GM21737 (cell line): ENCODE measurements around the gene RRP1.

ENCODE experiments used
- ATAC-seq: cut with Tn5 transposase; IDR thresholded peaks from one replicate; pipeline ENCODE4 v1.9.1; 2021; ENCODE audit warnings: mild to moderate bottlenecking, moderate library complexity; ENCODE audit not compliant: unreplicated experiment

Gene RRP1

GRCh38 chr21:43758811-43759210 lies 30.6 kb upstream of the RRP1 start:
- ATAC-seq, result no peak

GRCh38 chr21:43759651-43760050 lies 29.7 kb upstream of the RRP1 start:
- ATAC-seq, result no peak

- no peak for ATAC-seq
Observed at GRCh38 chr21:43760391-43760958, 28.9 kb upstream of the RRP1 start.

DNA sequence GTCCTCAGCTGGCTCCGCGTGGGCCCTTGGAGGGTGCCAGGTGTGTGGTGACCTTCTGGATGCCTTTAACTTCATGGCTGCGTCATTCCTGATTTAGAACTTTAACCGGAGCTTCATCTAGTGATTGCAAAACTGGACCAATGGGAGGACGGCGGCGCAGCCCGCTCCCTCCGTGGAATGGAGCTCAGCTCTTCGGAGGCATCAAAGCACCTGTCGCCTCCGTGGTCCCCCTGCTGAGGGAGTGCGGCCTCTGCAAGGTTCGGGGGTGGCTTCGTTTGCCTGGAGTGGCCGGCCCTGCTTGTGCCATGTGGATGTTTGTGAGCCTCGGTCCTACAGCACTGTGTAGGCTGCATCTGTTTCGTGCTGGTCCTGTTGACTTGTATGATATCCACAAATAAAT lies 27.5 kb upstream of the RRP1 start:
- no peak for ATAC-seq

DNA sequence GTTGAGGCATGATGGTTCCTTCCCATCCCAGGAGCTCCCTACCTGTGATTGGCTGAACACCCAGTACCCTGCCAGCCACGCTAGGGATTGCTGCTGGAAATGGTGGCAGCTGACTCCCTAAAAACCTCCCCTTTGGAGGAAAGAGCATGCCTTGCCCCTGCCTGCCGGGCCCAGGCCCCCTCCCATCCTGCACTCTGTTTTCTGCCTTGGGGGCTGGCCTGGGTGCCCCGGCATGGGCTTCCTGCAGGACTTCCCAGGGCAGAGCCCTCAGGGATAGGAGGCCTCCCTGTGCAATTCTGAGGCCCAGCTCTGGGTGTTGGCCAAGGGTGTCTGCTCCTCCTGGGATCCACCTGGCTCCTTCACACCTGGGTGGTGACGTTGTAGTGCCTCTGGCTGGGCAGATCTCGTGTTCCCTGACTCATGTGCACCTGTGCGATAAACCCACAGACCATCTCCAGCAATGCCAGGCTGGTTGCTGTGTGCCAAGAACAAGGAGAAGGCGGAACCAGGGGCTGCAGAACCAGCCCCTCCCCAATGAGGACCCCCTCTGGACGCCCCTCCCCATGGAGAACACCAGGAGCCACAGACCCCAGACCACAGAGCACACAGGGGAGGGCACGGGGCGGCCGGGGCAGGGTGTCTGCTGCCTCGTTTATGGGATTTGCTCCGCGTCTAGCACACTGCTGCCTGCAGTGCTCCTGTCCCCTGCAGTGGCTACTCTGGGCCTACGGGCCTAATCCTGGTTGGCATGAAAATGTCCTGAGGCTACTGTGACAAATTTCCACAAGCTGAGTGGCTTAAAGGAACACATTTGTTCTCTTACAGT lies 26.9 kb upstream of the RRP1 start:
- ATAC-seq, result no peak

DNA sequence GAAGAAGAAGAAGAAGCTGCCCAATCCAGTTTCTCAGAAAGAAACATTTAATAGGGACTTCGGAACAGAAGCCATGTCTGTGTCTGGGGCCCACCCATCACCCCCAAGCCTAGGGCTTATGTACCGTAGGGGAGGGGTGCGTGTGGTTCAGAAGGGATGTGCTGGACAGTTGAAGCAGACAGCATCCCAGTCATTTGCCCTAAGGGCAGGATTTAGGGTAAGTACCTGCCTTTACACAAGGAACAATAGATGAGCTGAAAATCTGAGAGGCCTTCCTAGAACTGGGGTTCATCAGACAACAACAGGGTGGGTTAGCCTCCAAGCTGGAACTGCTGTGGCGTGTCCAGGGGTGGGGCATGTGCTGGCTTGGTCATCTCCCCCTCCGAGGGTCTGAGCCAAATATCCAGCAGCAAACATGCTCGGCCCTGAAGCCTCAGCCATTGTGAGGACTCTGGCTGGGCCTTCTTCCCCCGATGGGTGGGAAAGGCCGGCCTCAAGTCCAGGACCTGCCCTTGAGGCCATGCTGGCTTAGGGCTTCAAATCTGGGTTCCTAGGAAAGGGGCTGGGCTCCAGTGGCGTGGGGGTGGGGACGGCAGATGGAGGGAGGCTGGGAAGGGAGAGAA lies 25.4 kb upstream of the RRP1 start:
- ATAC-seq, result no peak

DNA sequence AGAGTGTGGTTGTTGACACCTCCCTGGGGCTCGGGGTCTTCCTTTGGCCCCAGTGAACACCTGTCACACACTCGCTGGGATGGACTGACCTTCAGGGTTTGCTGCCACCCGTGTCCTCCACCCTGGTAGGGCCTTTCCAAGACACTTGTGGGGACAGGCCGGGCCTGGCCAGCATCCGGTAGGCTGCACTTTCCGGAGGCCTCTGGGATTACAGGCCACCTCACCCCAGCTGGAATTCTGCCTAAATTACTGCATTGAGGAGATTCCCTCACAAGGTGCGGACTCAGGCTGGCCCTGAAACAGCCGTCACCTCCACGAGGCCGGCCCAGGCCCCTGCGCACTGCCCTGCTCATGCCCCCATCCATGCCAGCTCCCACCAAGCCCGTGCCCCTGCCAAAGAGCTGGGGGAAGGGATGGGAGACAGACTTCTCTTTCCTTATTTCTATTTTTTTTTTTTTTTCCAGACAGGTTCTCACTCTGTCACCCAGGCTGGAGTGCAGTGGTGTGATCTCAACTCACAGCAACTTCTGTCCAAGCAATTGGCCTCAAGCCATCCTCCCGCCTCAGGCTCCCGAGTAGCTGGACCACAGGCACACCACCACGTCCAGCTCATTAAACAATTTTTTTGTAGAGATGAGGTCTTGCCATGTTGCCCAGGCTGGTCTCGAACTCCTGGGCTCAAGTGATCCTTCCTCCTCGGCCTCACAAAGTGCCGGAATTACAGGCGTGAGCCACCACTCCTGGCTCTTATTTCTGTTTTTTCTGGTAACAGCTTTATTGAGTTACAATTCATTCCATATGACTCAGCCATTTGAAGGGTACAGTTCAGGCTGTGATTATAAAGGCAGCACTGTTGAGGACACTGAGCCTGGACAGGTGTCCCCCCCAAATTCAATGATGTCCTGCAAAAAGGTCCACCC lies 24.5 kb upstream of the RRP1 start:
- ATAC-seq, result no peak

GRCh38 chr21:43766734-43767497 lies 22.5 kb upstream of the RRP1 start:
- ATAC-seq, result no peak

- no peak for ATAC-seq
Observed at GRCh38 chr21:43767498-43767983, 21.8 kb upstream of the RRP1 start.

- no peak for ATAC-seq
Observed at GRCh38 chr21:43767984-43768867, 21.2 kb upstream of the RRP1 start.

GRCh38 chr21:43768868-43769167 lies 20.6 kb upstream of the RRP1 start:
- no peak for ATAC-seq

DNA sequence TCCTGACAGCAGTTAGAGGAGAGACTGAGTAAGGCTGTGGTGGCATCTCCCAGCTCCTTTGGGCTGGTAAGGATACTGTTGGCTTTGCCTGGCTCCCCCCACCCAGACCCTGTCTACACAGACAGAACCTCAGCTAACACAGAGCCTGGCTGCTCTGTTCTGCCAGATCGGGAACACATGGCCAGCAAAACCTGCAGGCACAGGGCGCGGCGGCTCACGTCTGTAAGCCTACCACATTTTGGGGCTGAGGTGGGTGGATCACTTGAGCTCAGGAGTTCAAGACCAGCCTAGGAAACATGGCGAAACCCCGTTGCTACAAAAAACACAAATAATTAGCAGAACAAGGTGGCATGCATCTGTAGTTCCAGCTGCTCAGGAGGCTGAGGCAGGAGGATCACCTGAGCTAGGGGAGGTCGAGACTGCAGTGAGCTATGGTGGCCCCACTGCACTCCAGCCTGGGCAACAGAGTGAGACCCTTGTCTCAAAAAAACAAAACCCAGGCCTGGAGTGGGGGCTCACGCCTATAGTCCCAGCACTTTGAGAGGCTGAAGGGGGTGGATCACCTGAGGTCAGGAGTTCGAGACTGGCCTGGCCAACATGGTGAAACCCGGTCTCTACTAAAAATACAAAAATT lies 19.9 kb upstream of the RRP1 start:
- ATAC-seq, result no peak

- no peak for ATAC-seq
Observed at GRCh38 chr21:43770066-43770655, 19.2 kb upstream of the RRP1 start.

DNA sequence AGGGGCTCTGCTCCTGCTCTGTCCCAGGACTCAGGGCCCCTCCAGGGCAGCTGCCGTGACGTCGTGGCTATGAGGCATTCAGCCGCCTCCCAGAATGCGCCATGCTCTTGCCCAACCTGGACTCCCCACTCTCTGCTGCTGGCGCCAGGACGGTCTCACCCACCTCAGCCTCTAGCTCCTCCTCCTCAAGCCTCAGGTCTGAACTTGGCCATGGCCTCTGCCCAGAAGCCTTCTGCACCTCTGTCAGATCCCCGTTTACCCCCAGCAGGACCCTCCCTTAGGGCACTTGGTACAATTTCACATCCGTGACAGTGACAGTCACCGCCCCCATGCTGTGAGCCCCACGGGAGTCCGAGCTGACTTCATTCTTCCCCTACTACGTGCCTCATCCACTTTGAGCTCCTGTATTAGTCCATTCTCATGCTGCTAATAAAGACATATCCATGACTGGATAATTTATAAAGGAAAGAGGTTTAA lies 18.1 kb upstream of the RRP1 start:
- ATAC-seq, result no peak

DNA sequence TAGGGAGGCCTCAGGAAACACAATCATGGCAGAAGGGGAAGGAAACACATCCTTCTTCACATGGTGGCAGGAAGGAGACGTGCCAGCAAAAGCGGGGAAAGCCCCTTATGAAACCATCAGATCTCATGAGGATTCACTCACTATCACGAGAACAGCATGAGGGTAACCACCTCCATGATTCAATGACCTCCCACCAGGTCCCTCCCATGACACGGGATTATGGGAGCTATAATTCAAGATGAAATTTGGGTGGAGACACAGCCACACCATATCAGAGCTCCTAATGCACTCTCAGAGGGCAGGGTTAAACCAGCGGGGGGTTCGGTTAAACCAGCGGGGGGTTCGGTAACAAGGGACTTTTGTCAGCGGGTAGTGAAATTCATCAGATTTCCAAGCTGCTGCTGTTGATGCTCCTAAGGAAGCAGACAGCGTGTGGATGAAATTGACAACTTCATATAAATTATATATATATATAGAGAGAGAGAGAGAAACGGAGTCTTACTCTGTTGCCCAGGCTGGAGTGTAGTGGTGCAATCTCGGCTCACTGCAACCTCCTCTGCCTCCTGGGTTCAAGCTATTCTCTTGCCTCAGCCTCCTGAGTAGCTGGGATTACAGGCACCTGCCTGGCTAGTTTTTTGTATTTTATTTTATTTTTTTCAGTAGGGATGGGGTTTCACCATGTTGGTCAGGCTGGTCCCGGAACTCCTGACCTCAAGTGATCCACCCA lies 17.5 kb upstream of the RRP1 start:
- ATAC-seq, result no peak

- no peak for ATAC-seq
Observed at GRCh38 chr21:43772425-43772821, 17.0 kb upstream of the RRP1 start.

DNA sequence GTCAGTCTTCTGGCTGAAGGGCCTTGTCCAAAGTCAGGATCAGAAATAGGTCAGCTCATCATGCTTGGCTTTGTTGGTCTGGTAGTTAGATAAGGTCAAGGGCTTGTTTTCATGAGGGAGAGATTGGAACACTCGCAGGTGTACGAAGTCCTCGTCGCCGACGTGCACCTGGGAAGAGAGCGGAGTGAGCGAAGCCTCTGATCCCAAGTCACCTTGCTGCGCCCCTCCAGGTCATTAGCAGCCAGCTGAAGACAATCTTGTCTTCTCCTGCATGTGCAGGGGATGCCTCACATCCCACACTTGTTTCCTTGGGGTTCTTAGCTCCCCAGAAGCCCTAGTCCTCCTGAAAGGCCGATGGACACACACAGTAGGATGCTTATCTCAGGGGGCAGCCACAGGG lies 15.2 kb upstream of the RRP1 start:
- no peak for ATAC-seq

GRCh38 chr21:43775190-43775589 lies 14.2 kb upstream of the RRP1 start:
- no peak for ATAC-seq
